Testis (tissue), 3 donors: Measurements from ENCODE around the gene LRRC43. TPM values are rescaled to one million over a fixed set of nuclear protein-coding genes. Genes with fewer than 3 reads are reported as not detected.
A peak's percentile ranks its signal among the peaks of the same experiment; 100 is the strongest.

ENCODE experiments used
- DNase-seq: peaks from one replicate; pipeline ENCODE4 v3.0.0-alpha.2; 2019
- H3K27ac ChIP-seq, 2 donors: fragments of 200-600 bp; sonication (generic); one replicate each; pipeline ENCODE4 v1.5.1; 2019
- H3K27me3 ChIP-seq: fragments of 200-600 bp; sonication (generic); one replicate; pipeline ENCODE4 v1.5.1; 2019
- H3K36me3 ChIP-seq: fragments of 200-600 bp; sonication (generic); one replicate; pipeline ENCODE4 v1.5.1; 2017; ENCODE audit warnings: low read depth; ENCODE audit errors: missing control alignments
- H3K4me1 ChIP-seq: fragments of 200-600 bp; sonication (generic); one replicate; pipeline ENCODE4 v1.5.1; 2019
- H3K4me3 ChIP-seq, 2 donors: fragments of 200-600 bp; sonication (generic); one replicate each; pipeline ENCODE4 v1.5.1; 2017 to 2019
- H3K9me3 ChIP-seq: fragments of 200-600 bp; sonication (generic); one replicate; pipeline ENCODE4 v1.5.1; 2017
- POLR2A ChIP-seq: fragments of 450-650 bp; IDR thresholded peaks from one replicate; pipeline ENCODE4 v1.6.1; 2017; ENCODE audit warnings: antibody characterized with exemption, mild to moderate bottlenecking, moderate library complexity
- WGBS, 2 donors: methylation state at CpG; one replicate each; pipeline ENCODE4 v1.1.5; 2018; 5-methylcytosine and 5-hydroxymethylcytosine counted together
- intact Hi-C: fragments of 100-400 bp; cut with DNase I; formaldehyde crosslinking; loops from one replicate; pipeline ENCODE4 v1.15.1; 2023; ENCODE audit warnings: low total_unique reads
- polyA plus RNA-seq: library from polyadenylated mRNA; stranded (reverse); fragments of 350-450 nt; fragmentation: Illumina TruSeq; extraction: RNeasy Lipid Tissue Mini Kit (QIAGEN cat#74804); gene quantifications from one replicate; pipeline ENCODE4 v1.2.3, GENCODE V29; 2014; ENCODE audit warnings: low read depth, low replicate concordance; ENCODE audit not compliant: insufficient read depth
- total RNA-seq, 2 donors: library from RNA; depleted of rRNA; stranded (reverse); fragments of >200 nt; gene quantifications; one replicate each; pipeline ENCODE4 v1.2.3, GENCODE V29; 2016
- TF ChIP-seq, protein P1 (sequence below), 3 experiments: fragments of 450-650 bp in 2 of 3; fragments of 200-600 bp in 1 of 3; sonication (generic) in 1 of 3; IDR thresholded peaks; one replicate each; pipeline ENCODE4 v1.5.1; 2016 to 2019; ENCODE audit warnings: antibody characterized with exemption in 3 of 3, mild to moderate bottlenecking in 2 of 3, moderate library complexity in 1 of 3

The LRRC43 gene
- total and polyA plus RNA-seq, 3 donors from 2014 or later: 10.8 to 16.6 (median 11.0) TPM

DNA sequence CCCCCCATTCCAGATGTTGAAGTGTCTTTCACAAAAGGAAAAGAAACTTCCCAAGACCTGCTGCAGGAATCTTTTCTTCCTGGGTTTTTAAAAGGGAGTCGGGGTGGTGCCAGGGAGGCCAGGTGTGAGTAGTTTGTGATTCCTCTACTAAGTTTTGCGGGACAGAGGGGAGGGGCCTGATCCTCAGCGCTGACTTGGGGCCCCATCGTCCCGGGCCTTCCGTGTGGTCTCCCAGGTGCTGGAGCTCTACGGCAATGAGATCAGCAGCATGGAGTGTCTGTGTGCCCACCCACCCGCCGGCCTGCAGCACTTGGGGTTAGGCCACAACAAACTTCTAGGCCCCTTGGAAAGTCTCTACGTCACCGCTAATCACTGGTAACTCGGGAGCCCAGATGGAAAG lies 4.5 kb downstream of the LRRC43 start:
- no peaks in the 10 kb centered on the region for H3K9me3 ChIP-seq
- intact Hi-C loops: no loop called here

DNA sequence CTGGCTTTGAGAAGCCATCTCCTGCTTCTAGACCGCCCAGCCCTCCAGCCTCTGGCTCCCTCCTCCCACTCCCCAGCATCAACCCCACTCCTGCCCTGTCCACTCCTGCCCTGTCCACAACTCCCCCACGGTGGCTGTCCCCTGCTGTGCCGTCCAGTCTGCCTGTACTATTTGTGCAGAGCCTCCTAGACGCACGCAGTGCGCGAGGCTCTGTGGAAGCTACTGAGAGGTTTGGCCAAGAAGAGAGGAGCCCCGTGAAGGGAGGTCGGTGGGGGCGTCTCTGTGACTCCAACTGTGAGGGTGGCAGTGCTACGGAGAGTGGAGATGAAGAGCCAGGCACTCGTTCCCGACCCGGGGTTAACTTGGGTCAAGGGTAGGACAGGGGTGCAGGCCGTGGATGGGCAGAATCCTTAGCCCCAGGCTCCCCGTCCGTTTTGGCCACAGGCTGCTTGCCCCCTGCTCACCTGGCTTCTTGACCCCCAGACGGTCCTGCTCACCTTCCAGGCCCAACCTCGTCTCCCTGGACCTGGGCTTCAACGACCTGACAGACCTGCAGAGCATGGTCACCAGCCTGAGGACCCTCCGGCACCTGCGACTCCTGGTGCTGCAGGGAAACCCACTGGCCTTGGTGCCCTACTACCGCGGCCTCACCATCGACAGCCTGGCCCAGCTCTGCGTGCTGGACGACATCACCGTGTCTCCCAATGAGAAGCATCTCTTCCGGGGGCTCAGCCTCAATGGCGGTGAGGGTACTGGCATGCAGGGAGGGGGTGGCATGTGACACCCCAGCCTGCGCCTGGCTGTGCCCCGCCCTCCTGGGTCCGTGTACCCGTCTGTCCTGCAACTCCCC lies 6.9 kb downstream of the LRRC43 start:
- WGBS, 2 donors: 82 to 86% methylated on average over 14 to 34 of the region's 34 CpGs
- Histone ChIP-seq H3K9me3 (no peaks in the 10 kb centered on the region), H3K27me3 (no peaks in the 10 kb centered on the region), H3K4me3 (no peak overlapping the region), H3K27ac (no peak overlapping the region), H3K36me3 (no peaks in the 10 kb centered on the region), H3K4me1 (no peaks in the 10 kb centered on the region)
- no peak for DNase-seq
- TF ChIP-seq, protein P1, sequence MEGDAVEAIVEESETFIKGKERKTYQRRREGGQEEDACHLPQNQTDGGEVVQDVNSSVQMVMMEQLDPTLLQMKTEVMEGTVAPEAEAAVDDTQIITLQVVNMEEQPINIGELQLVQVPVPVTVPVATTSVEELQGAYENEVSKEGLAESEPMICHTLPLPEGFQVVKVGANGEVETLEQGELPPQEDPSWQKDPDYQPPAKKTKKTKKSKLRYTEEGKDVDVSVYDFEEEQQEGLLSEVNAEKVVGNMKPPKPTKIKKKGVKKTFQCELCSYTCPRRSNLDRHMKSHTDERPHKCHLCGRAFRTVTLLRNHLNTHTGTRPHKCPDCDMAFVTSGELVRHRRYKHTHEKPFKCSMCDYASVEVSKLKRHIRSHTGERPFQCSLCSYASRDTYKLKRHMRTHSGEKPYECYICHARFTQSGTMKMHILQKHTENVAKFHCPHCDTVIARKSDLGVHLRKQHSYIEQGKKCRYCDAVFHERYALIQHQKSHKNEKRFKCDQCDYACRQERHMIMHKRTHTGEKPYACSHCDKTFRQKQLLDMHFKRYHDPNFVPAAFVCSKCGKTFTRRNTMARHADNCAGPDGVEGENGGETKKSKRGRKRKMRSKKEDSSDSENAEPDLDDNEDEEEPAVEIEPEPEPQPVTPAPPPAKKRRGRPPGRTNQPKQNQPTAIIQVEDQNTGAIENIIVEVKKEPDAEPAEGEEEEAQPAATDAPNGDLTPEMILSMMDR (IDR thresholded peaks at IDR 0.05): no peak
- TF ChIP-seq POLR2A: no peak
- intact Hi-C loops: no loop called here

More for the DNA sequence above, 4.5 kb downstream of the LRRC43 start:
- no peak for DNase-seq
- H3K4me1 ChIP-seq: no peaks in the 10 kb centered on the region
- no peak overlapping the region for H3K4me3 ChIP-seq
- no peaks in the 10 kb centered on the region for H3K36me3 ChIP-seq
- no peak overlapping the region for H3K27ac ChIP-seq
- TF ChIP-seq, protein P1 (IDR thresholded peaks at IDR 0.05): no peak
- TF ChIP-seq POLR2A: no peak
- H3K27me3 ChIP-seq: no peaks in the 10 kb centered on the region
- 77 to 80% methylated on average over 2 to 12 of the region's 12 CpGs for WGBS, 2 donors

DNA sequence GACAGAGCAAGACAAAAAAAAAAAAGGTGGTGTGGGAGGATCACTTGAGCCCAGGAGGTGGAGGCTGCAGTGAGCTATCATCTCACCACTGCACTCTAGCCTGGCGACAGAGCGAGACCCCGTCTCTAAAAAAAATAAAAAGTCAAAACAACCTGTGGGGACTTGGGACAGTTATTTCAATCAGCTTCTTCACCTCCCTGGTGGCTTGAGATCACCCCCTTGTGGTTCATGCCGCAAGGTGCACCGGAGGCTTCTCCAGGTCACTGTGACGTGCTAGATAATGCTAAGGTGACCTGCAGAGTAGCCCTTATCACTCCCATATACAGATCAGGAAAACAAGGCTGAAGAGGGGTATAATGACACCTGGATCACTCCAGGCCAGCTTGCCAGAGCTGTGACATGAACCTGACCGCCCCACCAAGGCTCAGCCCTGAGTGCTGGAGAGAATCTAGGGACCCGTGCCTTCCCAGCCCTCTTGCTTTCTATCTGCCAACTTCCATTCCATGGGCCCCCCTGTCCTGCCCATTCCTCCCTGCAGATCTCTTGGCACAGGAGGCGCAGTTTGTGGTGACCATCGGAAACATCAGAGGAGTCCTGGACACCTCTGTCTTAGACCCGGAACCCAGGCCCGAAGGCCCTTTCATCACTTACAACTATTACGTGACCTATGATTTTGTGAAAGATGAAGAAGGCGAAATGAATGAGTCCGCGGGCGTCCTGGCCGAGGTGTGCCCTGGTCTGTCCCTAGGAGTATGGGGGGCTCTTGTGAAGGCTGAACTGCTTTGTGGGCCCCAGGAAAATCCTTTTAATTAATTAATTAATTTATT lies 8.1 kb downstream of the LRRC43 start:
- H3K36me3 ChIP-seq: no peaks in the 10 kb centered on the region
- no peaks in the 10 kb centered on the region for H3K9me3 ChIP-seq
- no peaks in the 10 kb centered on the region for H3K27me3 ChIP-seq
- no peak overlapping the region for H3K27ac ChIP-seq
- no peaks in the 10 kb centered on the region for H3K4me1 ChIP-seq
- no peak overlapping the region for H3K4me3 ChIP-seq
- 71 to 80% methylated on average over 18 of the region's 18 CpGs for WGBS, 2 donors
- no peak for TF ChIP-seq POLR2A
- TF ChIP-seq, protein P1 (IDR thresholded peaks at IDR 0.05): peak in 2 of 3 experiments; percentile 19 to 50
- intact Hi-C loops: no loop called here
- DNase-seq: peak; percentile 65

DNA sequence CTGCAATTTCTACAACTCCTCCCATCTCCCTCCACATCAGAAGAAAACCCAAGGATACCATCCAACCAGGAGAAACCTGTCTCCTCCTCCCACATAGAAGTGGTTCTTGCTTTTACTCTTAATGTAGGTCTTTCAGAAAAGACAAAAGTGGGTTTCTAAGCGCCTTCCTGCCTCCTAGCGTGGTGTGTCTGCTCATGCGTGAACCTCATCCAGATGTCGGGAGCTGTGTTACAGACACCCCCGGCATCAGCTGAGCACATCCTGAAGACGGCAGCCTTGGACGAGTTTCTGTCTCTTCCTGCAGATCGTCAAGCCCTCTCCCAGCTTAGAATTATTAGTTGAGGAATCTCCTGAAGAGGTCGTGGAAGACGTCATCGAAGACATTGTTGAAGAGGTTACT lies 9.5 kb downstream of the LRRC43 start:
- TF ChIP-seq POLR2A: no peak
- TF ChIP-seq, protein P1 (IDR thresholded peaks at IDR 0.05): no peak
- WGBS, 2 donors: 74 to 82% methylated on average over 11 of the region's 11 CpGs
- Histone ChIP-seq H3K36me3 (no peaks in the 10 kb centered on the region), H3K4me1 (no peaks in the 10 kb centered on the region), H3K27me3 (no peaks in the 10 kb centered on the region), H3K27ac (no peak overlapping the region), H3K4me3 (no peak overlapping the region), H3K9me3 (no peaks in the 10 kb centered on the region)
- intact Hi-C loops: no loop called here
- no peak for DNase-seq
